Right lobe of liver (tissue), 4 donors: ENCODE data around the gene ARHGAP19.

Experiments used
- CTCF ChIP-seq, 4 donors: fragments of 200-600 bp in 3 of 4; fragments of 450-650 bp in 1 of 4; IDR thresholded peaks; one replicate each; pipeline versions ENCODE4 v1.5.1 to v1.8.0; 2016 to 2022; ENCODE audit warnings: antibody characterized with exemption in 4 of 4, mild to moderate bottlenecking in 2 of 4
- POLR2A ChIP-seq: fragments of 450-650 bp; IDR thresholded peaks from one replicate; pipeline ENCODE4 v1.6.1; 2017; ENCODE audit warnings: antibody characterized with exemption, mild to moderate bottlenecking
- donor health status: DM: no; HTN: no; CAD: no.
- donor health status: DM: no; HTN: no; CAD: no.
- donor health status: DM: no; HTN: yes; CAD: no.

GRCh38 chr10:97178074-97178473 lies 114.4 kb downstream of the ARHGAP19 start:
- TF ChIP-seq CTCF (IDR thresholded peaks at IDR 0.05) = no peak
- TF ChIP-seq POLR2A = no peak
